SKM-1 (cell line): Measurements from ENCODE around the gene NLGN1.

Source experiments
- DNase-seq: peaks from one replicate; lab custom pipeline; 2025; ENCODE audit not compliant: unreplicated experiment; lab: John Stamatoyannopoulos, UW

Gene NLGN1

DNA sequence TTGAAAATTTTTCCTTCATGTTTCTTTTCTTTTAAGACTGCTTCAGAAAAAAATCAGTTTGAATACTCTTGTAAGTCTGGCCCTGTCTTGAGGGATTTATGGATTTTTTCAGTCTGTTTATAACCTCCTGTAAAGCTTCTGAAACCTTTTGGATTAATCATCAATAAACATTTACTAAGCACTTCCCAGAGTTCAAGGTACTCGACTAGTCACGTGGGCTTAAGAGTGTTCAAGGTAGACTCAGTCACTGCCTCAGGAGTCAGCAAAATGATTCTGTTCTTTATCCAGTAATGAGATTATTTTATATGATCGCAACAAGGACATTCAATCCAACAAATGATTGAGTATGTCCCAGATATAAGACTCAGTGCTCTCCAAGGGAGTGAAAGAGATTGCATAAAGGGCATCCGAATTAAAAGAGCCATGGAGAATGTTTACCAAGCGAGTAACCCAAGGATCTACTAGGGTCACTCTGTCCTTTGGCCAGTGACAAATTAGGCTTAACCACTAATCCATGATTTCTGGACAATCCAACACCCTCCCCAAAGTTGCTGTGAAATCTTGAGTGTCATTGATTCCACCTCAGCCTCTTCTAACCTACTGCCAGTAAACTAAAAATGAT lies 735.0 kb downstream of the NLGN1 start:
- no peak for DNase-seq

DNA sequence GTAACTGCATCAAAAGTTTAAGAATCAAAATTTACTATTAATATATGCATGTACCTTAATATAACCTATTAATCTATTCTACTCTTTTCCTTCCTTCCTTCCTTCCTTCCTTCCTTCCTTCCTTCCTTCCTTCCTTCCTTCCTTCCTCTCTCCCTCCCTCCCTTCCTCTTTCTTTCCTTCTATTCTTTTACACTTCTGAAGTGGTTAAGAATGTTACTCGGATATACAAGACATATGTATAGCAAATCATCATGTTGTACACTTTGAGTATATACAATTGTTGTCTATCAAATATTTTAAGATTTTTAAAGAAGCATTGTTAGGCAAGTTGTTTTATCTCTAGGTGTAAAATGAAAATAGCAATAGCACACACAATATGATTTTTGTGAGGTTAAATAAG lies 748.5 kb downstream of the NLGN1 start:
- no peak for DNase-seq

DNA sequence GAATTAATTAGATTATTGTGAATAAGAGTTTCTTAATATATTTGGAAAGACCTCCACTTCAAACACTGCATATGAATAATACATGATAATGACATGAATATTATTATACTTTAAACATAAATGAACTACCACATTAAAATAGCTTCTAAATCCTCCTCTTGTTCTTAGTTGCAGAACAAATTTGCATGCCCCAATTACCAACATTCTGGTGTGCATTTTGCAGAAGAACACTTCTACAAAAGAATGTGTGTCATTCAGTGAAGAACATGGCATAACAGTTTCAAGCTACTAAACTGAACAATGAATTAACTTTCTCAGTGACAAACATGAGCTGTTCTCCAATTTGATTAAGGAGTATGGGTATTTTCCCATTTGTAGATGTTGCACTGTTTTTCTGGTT lies 750.3 kb downstream of the NLGN1 start:
- no peak for DNase-seq

DNA sequence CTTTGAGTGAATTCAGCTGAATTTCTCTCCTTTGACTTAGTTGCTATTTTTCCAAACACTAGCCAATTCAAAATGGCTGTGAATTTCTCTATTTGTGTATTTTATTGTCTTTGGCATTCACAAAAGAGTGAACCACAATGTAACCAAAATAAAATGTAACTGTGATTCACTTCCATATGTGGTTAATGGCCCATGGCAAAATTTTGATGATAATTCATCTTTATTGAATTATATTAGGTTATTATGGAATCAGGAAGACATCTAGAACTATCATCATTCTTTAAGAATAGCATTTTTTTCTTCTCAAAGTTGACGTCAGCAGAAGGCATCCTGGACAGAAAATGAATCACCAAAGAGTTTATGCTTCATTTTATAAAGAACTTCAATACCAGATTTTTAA lies 756.3 kb downstream of the NLGN1 start:
- no peak for DNase-seq

DNA sequence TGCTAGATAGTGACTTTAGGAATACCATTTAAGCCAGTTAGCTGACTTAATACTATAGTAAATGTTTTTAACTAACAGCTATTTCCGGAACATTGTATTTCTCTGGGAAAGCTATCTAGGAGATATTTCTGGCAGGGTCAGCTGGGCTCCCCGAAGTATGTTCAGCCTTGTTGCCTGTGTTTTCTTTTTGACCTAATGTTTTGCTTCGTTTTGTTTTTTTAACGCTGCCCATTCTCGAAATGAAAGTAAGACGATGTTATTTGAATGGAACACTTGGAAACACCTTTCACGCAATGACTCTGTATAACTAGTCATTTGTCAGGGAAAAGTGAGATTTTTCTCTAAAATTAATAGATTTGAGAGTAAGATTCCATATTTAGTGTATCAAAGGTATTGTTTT lies 758.7 kb downstream of the NLGN1 start:
- no peak for DNase-seq

DNA sequence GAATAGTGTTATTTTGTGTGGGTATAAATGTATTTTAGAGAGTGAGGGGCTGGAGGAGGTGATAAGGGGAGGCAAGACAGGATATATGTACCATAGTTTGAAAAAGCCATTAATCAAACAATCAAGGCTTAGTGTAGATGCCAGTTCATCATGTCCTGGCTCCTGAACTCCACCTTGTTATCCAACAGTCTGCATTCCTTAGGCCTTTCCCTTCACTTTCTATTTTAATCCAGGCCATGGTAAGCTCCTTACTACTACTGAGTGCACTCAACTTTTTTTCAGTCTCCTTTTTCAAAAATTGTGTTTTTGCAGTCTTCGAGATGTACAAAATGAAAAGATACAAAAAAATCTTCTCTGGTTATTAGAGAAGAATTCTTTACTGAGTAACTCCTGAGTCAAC lies 761.1 kb downstream of the NLGN1 start:
- no peak for DNase-seq

DNA sequence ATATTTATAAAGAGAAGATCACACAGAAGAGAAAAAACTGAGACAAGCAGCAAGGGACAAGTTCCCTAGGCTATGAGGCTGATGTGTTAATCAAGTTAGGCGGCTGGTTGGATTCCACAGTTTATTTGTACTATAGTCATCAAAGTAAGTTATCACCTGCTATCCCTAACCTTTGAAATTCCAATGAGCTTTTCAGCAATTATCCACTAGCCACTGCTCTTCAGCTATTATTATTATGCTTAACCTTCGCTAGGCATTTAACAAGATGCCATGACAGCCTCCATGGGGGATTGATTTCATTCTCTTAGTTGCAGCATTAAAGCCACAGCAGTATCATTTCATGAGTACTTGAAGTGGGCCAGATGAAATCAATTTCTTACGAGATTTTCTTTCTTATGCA lies 762.1 kb downstream of the NLGN1 start:
- no peak for DNase-seq

DNA sequence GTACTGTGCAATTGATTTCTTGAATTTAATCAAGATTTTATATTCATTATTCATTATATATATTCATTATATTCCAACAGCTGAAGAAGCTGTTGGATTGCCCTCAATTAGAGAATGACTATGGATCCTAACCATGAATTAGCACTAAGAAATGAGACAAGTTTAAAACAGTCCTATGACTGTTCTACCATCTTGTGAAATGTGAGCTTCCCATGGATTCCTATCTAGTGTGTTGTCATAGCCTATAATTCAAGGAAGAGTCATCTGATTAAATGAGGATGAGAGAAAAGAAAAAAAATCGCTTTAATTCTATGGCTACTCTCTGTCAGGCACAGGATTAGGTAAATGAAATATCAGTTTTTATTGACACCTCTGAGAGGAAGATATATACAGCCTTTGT lies 765.0 kb downstream of the NLGN1 start:
- DNase-seq: no peak

DNA sequence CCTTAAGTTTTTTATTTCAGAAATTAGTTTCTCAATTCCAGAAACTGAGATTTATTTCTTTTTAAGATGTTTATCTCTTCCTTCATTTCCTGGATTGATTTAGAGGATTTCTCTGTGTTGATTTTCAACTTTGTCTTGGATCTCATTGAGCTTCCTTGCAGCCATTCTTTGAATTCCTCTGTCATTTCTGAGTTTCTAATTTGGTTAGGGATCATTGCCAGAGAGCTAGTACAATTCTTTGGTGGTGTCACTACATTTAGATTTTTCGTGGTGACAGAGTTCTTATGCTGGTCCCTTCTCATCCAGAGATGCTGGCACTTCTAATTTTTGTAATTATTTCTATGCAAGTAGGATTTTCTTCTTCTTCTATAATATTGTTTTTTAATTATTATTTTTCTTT lies 770.5 kb downstream of the NLGN1 start:
- no peak for DNase-seq

DNA sequence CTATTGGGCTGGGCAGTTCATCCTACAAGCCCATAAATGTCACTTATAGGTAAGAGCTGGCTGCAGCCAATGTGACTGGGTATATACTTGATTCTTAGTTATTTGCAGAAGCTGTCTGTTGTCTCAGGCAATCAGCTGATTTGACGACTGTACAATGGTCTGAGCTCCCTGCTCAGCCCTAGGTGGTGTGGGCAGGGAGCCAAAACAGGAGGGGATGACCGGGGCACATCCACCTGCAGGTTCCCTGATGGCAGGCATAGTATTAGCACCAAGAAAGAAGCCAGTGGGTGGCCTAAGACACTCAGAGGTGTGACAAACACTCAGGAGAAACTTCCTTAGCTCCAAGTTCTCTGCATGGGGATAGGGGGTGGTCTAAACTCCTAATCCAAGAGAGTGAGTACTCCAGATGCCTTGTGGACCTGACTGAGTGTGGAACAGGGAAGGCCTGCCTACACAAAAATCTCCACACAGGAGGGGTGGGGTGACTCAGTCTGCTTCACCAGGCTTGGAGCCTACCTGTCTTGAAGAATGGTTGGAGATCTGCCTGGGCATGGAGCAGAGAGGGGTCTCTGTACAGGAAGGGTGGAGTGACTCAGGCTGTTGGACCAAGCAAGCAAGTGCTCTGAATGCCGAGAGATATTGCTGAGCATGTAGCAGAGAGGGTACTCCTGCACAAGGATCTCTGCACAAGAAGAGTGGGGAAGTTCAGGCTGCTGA lies 771.2 kb downstream of the NLGN1 start:
- no peak for DNase-seq

DNA sequence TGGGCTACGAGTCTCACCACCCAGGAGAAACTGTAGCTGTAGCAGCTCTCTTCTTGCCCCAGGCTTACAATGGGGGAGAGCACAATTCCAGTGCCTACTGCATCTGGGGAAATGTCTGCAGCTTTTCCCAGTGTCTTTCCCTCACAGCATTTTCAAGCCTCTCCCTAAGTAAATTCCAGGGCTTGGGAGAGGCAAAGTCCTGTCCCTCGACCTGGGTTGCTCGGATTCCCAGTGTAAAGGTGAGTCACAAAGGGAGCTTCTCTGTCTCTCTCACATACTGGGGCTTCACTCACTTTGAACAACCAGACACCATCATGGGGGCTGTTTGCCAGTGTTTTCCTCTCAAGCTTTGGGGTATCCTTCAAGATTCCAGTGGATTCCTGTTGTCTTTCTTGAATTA lies 772.2 kb downstream of the NLGN1 start:
- DNase-seq: no peak

DNA sequence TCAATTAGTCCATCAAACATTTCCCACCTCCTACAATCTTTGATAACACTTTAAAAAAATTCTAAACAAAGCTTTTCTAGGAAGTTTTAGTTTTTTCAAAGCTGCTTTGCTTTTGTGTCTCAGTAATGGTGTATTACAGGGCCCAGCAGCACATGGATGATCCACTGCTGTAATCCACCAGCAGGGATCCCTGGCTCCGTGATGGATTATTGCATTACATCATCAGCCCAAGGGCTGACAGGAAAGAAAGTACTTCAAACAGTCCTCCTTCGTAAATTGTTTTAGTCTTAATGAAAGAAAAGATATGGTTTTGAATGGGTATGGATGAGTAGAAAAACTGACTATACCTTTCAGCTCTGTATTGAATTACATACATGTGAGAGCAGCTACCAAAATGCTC lies 772.7 kb downstream of the NLGN1 start:
- no peak for DNase-seq

DNA sequence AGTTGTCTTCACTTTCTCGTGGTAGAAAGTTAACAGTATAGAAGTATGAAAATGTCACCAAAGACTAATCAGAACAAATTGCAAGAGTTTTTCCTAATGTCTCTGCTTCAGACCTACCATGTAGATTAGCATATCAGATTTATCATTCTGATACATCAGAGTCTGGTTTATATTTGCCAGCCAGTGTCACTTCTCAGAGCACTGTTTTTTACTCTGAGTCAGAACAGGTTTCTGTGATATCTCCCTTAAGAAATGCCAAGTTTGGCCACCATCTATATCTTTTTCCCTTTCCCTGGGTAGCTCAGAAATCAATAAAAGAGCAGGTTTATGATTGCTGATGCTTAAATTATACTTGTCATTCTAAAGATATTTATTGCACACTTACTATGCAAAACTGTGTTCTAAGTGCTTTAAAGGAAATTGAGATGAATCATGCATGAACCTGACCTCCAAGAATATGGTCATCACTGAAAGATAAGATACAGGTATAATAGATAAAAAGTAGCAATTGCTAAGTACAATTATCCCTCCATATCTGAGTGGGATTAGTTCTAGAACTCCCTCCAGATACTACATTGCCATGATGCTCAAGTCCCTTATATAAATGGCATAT lies 788.9 kb downstream of the NLGN1 start:
- DNase-seq: no peak

DNA sequence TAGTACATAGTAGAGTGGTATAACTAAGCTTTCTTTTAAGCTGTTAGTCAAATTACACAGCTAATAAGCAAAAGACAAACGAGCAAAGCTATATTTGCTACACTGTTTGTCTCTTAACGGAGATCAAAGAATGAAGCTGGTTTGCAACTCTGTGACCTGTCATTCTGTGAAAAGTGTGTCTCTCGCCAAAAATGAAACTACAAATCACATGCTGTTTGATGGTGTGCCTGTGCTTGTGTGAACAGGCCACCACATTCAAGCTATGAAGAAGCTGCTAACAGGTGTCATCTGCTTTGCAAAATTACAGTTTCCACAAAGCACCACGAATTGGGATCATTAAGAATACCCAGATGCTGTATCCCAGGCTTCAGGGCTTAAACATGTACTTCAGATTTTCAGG lies 793.8 kb downstream of the NLGN1 start:
- DNase-seq: no peak

DNA sequence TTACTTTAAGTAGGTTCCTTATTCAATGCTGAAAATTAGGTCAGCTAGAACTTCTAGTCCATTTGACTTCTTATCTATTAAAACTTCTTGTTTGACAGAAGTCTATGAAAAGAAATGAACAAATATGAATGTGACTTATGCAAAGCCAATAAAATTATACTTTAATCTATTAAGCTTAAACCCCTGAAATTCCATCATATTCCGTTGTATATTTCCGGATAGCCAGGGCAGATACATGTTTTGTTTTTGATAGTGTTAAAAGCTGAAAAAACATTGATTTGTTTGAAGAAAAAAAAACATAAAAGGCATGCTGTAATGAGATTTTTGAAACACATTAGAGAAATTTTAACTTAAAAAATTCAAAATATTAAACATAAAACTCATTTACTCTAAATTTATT lies 794.4 kb downstream of the NLGN1 start:
- no peak for DNase-seq

DNA sequence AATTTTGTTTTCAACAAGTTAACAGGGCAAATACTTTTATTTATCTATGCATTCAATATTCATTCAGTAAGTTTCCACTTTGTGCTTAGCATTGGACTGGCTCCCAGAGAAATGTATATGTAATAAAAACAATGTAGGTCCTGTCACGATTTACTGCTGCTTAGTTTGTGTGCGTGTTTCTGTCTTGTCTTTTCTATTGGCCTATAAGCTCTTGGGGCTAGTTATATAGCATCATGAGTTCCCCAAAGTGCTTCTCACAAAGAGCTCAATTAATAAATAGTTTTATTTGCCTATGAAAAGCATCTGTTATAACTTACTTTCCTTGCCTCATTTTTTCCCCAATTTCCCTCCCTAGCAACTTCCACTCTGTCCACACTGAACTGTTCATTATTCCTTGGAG lies 794.9 kb downstream of the NLGN1 start:
- DNase-seq: no peak

DNA sequence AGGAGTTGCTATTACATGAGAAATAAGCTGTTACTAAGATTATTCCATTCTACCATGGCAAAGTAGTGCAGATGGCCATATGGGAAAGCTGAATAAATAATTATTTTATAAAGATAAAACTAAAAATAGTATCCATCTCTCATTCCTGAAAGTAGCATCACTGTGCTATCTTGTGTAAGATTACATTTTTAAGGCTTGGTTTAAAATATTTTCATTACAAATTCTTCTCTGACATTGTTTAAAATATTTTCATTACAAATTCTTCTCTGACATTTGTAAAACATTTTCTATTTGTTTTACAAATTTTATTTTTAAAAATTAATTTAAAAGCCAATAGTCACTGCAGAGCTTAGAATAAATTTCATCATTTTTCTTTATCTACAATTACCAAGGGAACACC lies 796.1 kb downstream of the NLGN1 start:
- DNase-seq: no peak

DNA sequence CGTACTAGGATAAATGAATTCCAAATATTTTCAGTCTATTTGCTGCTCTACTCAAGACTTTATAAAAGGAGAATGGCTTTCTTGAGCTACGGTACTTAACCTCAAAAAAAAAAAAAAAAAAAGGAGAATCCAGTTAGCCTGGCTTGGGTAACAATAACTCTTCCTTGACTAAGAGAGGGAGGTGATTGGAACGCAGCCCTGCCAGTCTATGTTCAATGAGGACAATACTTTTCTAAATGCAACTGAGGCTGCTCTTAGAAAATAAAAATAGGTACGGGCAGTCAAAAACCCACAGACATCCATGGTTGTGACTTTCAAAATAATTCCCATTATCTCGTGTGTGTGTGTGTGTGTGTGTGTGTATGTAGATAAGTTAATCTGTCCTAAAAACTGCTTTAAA lies 799.9 kb downstream of the NLGN1 start:
- DNase-seq: no peak

DNA sequence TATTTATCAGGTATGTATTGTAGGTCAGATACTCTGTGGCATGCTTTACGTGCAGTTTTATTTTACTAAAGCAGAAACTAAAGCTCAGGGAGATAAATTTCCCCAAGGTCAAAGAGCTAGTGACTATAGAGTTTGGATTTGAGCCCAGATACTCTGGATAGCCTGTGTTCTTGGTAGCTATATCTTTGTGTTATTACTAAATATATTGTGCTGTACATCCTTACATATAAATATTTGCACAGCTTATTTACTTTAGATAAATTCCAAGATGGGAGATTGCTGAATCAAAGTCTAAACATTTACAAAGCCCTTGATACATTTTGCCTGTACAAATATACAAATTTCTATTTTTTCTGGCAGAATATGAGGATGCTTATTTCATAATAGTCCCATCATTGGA lies 800.7 kb downstream of the NLGN1 start:
- DNase-seq: no peak

DNA sequence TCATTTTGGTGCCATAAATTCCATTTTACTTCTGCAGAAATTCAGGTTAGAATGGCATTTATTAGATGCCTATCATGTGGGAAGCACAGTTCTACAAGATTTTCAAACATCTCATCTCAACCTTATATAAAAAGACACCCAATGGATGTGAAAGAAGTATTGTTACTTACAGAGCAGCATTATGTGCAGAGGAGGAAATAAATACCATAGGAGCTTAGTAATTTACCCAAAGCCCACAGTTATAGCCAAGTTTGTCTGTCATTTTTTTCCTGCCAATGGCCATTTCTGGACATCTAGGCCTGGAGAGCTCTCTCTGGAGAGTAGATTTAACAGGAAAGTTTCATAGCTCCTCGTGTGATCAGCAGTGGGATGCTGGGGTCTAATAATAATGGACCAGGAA lies 802.2 kb downstream of the NLGN1 start:
- no peak for DNase-seq

DNA sequence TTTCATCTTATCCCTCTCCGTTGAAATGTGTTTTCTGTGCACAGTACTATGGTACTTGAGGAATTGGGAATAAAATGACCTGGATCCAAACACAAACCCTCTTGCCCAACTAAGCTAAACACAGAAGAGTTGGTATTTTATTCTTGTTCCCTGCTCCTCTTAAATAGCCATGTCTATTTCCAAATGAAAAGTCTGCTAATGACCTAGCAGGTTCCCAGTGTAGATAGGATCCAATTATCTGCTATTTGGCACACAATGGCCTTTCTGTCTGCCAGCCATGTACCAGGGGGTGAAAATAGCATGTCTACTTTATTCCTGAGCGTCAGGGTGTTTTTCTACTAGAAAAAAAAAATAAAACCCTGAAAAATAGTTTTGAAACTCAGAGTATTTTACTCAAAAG lies 804.6 kb downstream of the NLGN1 start:
- no peak for DNase-seq

DNA sequence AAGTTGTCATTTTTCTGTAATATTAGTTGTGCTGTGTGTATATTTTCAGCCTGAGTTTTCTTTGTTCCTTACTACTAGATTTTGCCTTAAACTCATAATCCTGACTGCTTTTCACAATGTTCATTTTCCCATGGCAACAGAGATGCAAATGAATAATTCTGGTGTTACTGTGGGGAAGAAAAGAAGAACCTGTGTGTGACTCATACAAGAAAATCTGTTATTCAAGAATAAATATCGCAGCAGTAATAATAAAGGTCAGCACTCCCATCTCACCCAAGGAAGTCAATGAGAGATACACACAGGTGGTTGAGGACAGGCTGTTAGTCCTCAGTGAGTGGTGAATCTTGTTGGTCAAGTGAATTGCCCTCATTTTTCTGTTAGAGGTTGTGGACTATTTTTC lies 805.0 kb downstream of the NLGN1 start:
- no peak for DNase-seq

DNA sequence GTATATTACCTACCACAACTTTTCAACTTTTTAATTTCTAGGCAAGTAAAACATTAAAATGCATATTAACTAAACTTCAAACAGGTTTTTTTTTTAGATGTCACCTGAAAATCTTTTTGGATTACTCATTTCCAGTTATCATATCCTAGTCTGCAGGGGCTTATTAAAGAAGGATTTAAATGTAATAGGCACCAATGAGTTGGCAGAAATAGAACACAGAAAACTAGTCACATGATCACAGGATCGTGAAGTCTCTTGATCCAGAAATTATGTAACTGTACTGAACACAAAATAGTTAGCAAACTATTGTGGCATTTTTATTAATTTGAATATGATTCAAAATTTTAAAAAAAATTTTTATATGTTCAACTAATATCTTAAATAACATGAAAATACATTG lies 807.2 kb downstream of the NLGN1 start:
- DNase-seq: no peak
